MM.1S (cell line): ENCODE results near the gene SSBP3.

Experiments used
- CTCF ChIP-seq: fragments of 300-600 bp; sonication (generic); IDR thresholded peaks from 2 replicates; pipeline ENCODE4 v1.5.1; 2016; ENCODE audit warnings: antibody characterized with exemption, low read length, mixed read lengths
- EZH2 ChIP-seq: fragments of 300-600 bp; sonication (generic); optimal IDR thresholded peaks from 2 replicates; pipeline ENCODE3; 2017; ENCODE audit warnings: low read depth, mild to moderate bottlenecking, antibody characterized with exemption, low read length, mixed read lengths
- EZH2phosphoT487 ChIP-seq: fragments of 300-600 bp; sonication (generic); IDR thresholded peaks from 2 replicates; pipeline ENCODE4 v1.6.1; 2018; ENCODE audit warnings: antibody characterized with exemption, low read length

GRCh38 chr1:54265659-54266058 lies 140.5 kb downstream of the SSBP3 start:
- no peak for TF ChIP-seq CTCF
- no peak for TF ChIP-seq EZH2
- TF ChIP-seq EZH2phosphoT487: no peak
